Nephron (organoid): ENCODE measurements around the gene MGA.

Experiments used
- H3K27ac Mint-ChIP-seq, 3 experiments: 2 replicates each; pipeline ENCODE4 v1.8.0; 2020; ENCODE audit warnings: mixed read lengths in 3 of 3, mild to moderate bottlenecking in 2 of 3, moderate library complexity in 1 of 3
- H3K27me3 Mint-ChIP-seq: 2 replicates; pipeline ENCODE4 v1.8.0; 2021; ENCODE audit warnings: low read depth, mild to moderate bottlenecking, moderate library complexity, mixed read lengths
- H3K36me3 Mint-ChIP-seq: 2 replicates; pipeline ENCODE4 v1.8.0; 2020; ENCODE audit warnings: low read depth, mixed read lengths
- H3K4me1 Mint-ChIP-seq: 2 replicates; pipeline ENCODE4 v1.8.0; 2020; ENCODE audit warnings: mixed read lengths
- H3K4me3 Mint-ChIP-seq, 3 experiments: 2 replicates each; pipeline ENCODE4 v1.8.0; 2020; ENCODE audit warnings: mild to moderate bottlenecking in 3 of 3, mixed read lengths in 3 of 3, moderate library complexity in 2 of 3
- H3K9me3 Mint-ChIP-seq: 2 replicates; pipeline ENCODE4 v1.8.0; 2020; ENCODE audit warnings: mixed read lengths
- TF ChIP-seq, protein P1 (sequence below), 3 experiments: fragments of 200-600 bp; sonication (generic); IDR thresholded peaks; one replicate each; pipeline ENCODE4 v1.5.0; 2021; ENCODE audit warnings: antibody characterized with exemption in 3 of 3; ENCODE audit not compliant: unreplicated experiment in 3 of 3

Gene MGA

GRCh38 chr15:41660235-41661077, at the start of gene MGA:
MGA (plus strand) TSS chr15:41660405.
- Mint-ChIP-seq H3K9me3 (no peaks in the 10 kb centered on the region), H3K36me3 (no peaks in the 10 kb centered on the region), H3K4me3 (peak within 1 kb of the TSS; percentile 89 to 93 (median 93)), H3K4me1 (peaks cover 36% of the 10 kb centered on the region), H3K27me3 (peaks cover 6% of the 10 kb centered on the region), H3K27ac (peak within 1 kb of the TSS; percentile 83 to 95 (median 90))
- TF ChIP-seq, protein P1, sequence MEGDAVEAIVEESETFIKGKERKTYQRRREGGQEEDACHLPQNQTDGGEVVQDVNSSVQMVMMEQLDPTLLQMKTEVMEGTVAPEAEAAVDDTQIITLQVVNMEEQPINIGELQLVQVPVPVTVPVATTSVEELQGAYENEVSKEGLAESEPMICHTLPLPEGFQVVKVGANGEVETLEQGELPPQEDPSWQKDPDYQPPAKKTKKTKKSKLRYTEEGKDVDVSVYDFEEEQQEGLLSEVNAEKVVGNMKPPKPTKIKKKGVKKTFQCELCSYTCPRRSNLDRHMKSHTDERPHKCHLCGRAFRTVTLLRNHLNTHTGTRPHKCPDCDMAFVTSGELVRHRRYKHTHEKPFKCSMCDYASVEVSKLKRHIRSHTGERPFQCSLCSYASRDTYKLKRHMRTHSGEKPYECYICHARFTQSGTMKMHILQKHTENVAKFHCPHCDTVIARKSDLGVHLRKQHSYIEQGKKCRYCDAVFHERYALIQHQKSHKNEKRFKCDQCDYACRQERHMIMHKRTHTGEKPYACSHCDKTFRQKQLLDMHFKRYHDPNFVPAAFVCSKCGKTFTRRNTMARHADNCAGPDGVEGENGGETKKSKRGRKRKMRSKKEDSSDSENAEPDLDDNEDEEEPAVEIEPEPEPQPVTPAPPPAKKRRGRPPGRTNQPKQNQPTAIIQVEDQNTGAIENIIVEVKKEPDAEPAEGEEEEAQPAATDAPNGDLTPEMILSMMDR (IDR thresholded peaks at IDR 0.05; ENCODE audit: unreplicated experiment in 3 of 3): peak in 1 of 3 experiments; percentile 27

GRCh38 chr15:41620536-41621199, 39.5 kb upstream of the MGA start:
- H3K36me3 Mint-ChIP-seq: peaks cover 3% of the 10 kb centered on the region
- H3K27ac Mint-ChIP-seq: peak overlapping the region; percentile 82 to 90 (median 85)
- H3K4me1 Mint-ChIP-seq: peaks cover 8% of the 10 kb centered on the region
- peaks cover 15% of the 10 kb centered on the region for H3K9me3 Mint-ChIP-seq
- H3K4me3 Mint-ChIP-seq: peak overlapping the region; percentile 84 to 87 (median 86)
- TF ChIP-seq, protein P1 (IDR thresholded peaks at IDR 0.05; ENCODE audit: unreplicated experiment in 3 of 3): no peak
- H3K27me3 Mint-ChIP-seq: peaks cover 7% of the 10 kb centered on the region

DNA sequence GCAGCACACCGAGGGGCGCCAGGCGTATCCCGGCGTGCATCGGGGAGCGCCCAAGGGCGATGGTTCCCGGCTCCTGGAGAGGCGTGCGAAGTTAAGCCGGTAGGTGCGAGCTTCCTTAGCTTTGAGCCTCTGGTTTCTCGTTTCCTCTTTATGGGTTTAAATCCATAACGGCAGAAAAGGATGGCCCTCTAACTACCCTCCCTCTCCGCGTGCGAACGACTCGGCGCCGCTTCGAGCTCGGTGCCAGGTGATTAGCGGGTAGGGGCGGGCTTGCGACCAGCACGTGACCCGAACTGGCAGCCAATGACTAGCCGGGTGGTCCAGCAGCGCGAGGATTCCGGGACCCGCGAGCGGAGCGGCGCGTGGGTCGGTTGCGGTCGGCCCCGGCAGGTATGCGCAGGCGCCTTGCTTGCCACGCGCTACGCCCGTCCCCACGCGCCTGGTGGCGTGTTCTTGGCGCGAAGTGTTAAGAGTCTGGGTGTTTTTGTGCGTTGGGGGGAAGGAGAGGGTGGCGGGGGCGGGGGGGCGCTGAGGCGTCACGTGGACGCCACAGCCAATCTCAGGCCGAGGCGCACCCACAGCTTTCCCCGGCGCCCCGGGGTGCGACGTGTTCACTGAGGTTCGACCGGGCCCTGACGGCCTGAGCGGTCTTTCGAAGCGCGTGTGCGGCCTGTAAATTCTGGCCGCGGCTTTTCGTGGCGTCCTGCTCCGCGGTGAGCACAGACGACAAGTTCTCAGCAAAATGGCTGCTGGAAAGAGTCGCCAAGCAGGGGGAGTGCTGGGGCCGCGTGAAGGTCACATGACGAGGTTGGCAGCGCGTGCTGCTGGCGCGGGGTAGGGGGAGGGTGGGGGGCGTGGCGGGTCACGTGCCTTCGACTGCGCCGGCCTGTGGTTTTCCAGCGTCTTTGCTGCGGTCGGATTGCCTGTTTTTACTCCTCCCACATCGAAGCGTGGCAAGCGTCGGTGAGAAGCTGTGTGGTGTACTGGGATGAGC, 38.7 kb upstream of the MGA start:
- Mint-ChIP-seq H3K4me1 (peaks cover 8% of the 10 kb centered on the region), H3K9me3 (peaks cover 15% of the 10 kb centered on the region), H3K4me3 (peak overlapping the region; percentile 84 to 87 (median 86)), H3K36me3 (peaks cover 3% of the 10 kb centered on the region), H3K27me3 (peaks cover 7% of the 10 kb centered on the region), H3K27ac (peak overlapping the region; percentile 82 to 90 (median 85))
- TF ChIP-seq, protein P1 (IDR thresholded peaks at IDR 0.05; ENCODE audit: unreplicated experiment in 3 of 3): no peak

DNA sequence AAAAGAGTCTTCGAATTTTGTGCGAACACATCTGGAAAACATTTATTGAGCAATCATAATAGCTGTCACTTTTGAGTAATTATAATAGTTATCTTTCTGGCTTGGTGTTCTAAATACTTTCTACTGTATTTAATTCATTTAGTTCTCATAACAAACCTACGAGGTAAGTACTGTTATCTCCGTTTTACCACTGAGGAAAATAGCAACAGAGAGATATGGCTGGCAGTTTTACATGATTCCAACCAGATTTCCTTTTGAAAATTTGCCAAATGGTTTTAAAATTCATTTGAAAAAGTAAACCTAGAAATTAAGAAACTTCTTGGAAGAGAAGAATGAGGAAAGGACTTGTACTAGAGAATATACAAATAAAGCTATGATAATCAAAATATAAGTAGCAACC, 37.3 kb upstream of the MGA start:
- Mint-ChIP-seq H3K9me3 (peaks cover 9% of the 10 kb centered on the region), H3K4me1 (peaks cover 8% of the 10 kb centered on the region), H3K27ac (peak overlapping the region; percentile 42 to 90 (median 85)), H3K4me3 (peak overlapping the region; percentile 69 to 87 (median 86)), H3K27me3 (peaks cover 7% of the 10 kb centered on the region), H3K36me3 (peaks cover 3% of the 10 kb centered on the region)
- TF ChIP-seq, protein P1 (IDR thresholded peaks at IDR 0.05; ENCODE audit: unreplicated experiment in 3 of 3): no peak

DNA sequence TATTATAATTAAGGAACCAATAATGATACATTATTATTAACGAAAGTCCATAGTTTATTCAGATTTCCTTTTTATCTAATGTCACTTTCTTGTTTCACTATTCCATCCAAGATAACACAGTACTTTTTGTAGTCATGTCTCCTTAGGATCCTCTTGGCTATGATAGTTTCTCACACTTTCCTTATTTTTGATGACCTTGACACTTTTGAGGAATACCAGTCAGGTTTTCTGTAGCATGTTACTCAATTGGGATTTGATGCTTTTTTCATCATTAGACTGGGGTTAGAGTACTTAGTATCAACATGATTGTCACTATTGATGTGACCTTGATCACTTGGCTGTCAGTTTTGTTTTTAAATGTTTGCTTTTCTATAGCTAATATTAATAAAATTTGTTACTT, 33.0 kb upstream of the MGA start:
- no peaks in the 10 kb centered on the region for H3K9me3 Mint-ChIP-seq
- H3K4me1 Mint-ChIP-seq: peaks cover 8% of the 10 kb centered on the region
- no peak overlapping the region for H3K27ac Mint-ChIP-seq
- H3K36me3 Mint-ChIP-seq: no peaks in the 10 kb centered on the region
- no peak overlapping the region for H3K4me3 Mint-ChIP-seq
- TF ChIP-seq, protein P1 (IDR thresholded peaks at IDR 0.05; ENCODE audit: unreplicated experiment in 3 of 3): no peak
- no peaks in the 10 kb centered on the region for H3K27me3 Mint-ChIP-seq
